Testis (tissue), 5 donors: ENCODE results near the gene SIX6. TPM values are rescaled to one million over a fixed set of nuclear protein-coding genes. Genes with fewer than 3 reads are reported as not detected.
"Not testable (repeated sequence)": the region's sequence is repeated elsewhere in the genome, so short reads cannot be mapped to it uniquely, and the experiment has no call there.

Source experiments
- DNase-seq: peaks from one replicate; pipeline ENCODE4 v3.0.0-alpha.2; 2019
- H3K27ac ChIP-seq, 2 donors: fragments of 200-600 bp; sonication (generic); one replicate each; pipeline ENCODE4 v1.5.1; 2019
- H3K27me3 ChIP-seq: fragments of 200-600 bp; sonication (generic); one replicate; pipeline ENCODE4 v1.5.1; 2019
- H3K36me3 ChIP-seq: fragments of 200-600 bp; sonication (generic); one replicate; pipeline ENCODE4 v1.5.1; 2017; ENCODE audit warnings: low read depth; ENCODE audit errors: missing control alignments
- H3K4me1 ChIP-seq: fragments of 200-600 bp; sonication (generic); one replicate; pipeline ENCODE4 v1.5.1; 2019
- H3K4me3 ChIP-seq, 2 donors: fragments of 200-600 bp; sonication (generic); one replicate each; pipeline ENCODE4 v1.5.1; 2017 to 2019
- H3K9me3 ChIP-seq: fragments of 200-600 bp; sonication (generic); one replicate; pipeline ENCODE4 v1.5.1; 2017
- POLR2A ChIP-seq: fragments of 450-650 bp; IDR thresholded peaks from one replicate; pipeline ENCODE4 v1.6.1; 2017; ENCODE audit warnings: antibody characterized with exemption, mild to moderate bottlenecking, moderate library complexity
- WGBS, 2 donors: methylation state at CpG; one replicate each; pipeline ENCODE4 v1.1.5; 2018; 5-methylcytosine and 5-hydroxymethylcytosine counted together
- intact Hi-C: fragments of 100-400 bp; cut with DNase I; formaldehyde crosslinking; loops from one replicate; pipeline ENCODE4 v1.15.1; 2023; ENCODE audit warnings: low total_unique reads
- long read RNA-seq, 2 donors: transcript quantifications; one replicate each; lab custom pipeline, GENCODE V29; 2026
- polyA plus RNA-seq: library from polyadenylated mRNA; stranded (reverse); fragments of 350-450 nt; fragmentation: Illumina TruSeq; extraction: RNeasy Lipid Tissue Mini Kit (QIAGEN cat#74804); gene quantifications from one replicate; pipeline ENCODE4 v1.2.3, GENCODE V29; 2014; ENCODE audit warnings: low read depth, low replicate concordance; ENCODE audit not compliant: insufficient read depth
- total RNA-seq, 2 donors: library from RNA; depleted of rRNA; stranded (reverse); fragments of >200 nt; gene quantifications; one replicate each; pipeline ENCODE4 v1.2.3, GENCODE V29; 2016
- TF ChIP-seq, protein P1 (sequence below), 3 experiments: fragments of 450-650 bp in 2 of 3; fragments of 200-600 bp in 1 of 3; sonication (generic) in 1 of 3; IDR thresholded peaks; one replicate each; pipeline ENCODE4 v1.5.1; 2016 to 2019; ENCODE audit warnings: antibody characterized with exemption in 3 of 3, mild to moderate bottlenecking in 2 of 3, moderate library complexity in 1 of 3

Gene SIX6
- total RNA-seq (under 1 TPM; 0.31 to 0.39 TPM), polyA plus RNA-seq (0.17 TPM)
- long read RNA-seq, donor 1 = 0 reads
- long read RNA-seq, donor 2 = 0 reads

DNA sequence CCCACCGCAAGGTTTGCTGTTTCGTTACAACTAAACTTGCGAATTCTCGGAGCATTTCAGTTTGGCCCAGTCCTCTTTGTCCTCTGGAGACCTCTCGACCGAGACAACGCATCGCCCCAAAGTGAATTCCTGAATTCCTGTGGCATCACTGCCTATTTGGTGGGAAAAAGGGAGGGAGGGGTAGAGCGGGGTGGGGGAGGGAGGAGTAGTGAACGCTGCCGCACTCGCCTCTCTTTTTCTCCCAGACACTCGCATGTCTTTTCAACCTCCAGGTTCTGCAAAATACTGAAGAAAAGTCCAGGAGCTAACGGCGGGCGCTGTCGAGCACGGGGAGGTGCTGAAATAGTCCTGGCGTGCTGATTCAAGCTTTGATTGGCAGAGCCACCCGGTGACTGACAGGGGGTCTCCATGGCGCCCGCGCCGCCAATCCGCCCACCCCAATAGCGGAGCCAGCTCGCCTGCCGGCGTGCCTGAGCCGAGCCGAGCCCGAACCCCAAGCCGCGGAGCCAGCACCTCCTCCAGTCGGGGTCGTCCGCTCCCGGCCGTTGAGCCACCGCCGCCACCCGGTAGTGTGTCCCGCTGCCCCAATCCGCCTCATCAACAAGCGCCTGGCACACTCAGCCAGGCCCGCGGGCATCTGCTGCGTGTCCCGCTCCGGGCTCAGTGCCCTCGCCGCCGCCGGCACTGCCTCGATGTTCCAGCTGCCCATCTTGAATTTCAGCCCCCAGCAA is at the start of gene SIX6:
Gene SIX6, plus strand, starts transcription at position 440 of the 731 bp plus-strand sequence. Its CDS starts 253 bp downstream, at position 693.
- 2 to 3% methylated on average over 27 to 55 of the region's 55 CpGs for WGBS, 2 donors

DNA sequence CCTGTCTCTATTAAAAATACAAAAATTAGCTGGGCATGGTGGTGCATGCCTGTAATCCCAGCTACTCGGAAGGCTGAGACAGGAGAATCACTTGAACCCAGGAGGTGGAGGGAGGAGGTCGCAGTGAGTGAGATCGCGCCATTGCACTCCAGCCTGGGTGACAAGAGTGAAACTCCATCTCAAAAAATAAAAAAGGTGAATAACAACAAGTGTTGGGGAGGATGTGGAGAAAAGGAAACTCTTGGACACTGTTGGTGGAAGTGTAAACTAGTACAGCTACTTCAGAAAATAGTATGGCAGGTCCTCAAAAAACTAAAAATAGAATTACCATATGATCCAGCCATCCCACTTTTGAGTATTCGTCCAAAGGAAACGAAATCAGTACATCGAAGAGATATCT is 28.7 kb upstream of the SIX6 start:
- DNase-seq, H3K4me3 ChIP-seq, H3K27me3 ChIP-seq, H3K9me3 ChIP-seq, intact Hi-C loops, H3K36me3 ChIP-seq, H3K4me1 ChIP-seq, H3K27ac ChIP-seq: not testable (repeated sequence)
- WGBS, 2 donors = 96 to 98% methylated on average over 7 of the region's 7 CpGs

More for the DNA sequence above, at the start of gene SIX6:
- peak; percentile 38 for DNase-seq
- H3K36me3 ChIP-seq = no peaks in the 10 kb centered on the region
- H3K27me3 ChIP-seq = no peaks in the 10 kb centered on the region
- no peaks in the 10 kb centered on the region for H3K9me3 ChIP-seq
- TF ChIP-seq, protein P1, sequence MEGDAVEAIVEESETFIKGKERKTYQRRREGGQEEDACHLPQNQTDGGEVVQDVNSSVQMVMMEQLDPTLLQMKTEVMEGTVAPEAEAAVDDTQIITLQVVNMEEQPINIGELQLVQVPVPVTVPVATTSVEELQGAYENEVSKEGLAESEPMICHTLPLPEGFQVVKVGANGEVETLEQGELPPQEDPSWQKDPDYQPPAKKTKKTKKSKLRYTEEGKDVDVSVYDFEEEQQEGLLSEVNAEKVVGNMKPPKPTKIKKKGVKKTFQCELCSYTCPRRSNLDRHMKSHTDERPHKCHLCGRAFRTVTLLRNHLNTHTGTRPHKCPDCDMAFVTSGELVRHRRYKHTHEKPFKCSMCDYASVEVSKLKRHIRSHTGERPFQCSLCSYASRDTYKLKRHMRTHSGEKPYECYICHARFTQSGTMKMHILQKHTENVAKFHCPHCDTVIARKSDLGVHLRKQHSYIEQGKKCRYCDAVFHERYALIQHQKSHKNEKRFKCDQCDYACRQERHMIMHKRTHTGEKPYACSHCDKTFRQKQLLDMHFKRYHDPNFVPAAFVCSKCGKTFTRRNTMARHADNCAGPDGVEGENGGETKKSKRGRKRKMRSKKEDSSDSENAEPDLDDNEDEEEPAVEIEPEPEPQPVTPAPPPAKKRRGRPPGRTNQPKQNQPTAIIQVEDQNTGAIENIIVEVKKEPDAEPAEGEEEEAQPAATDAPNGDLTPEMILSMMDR (IDR thresholded peaks at IDR 0.05) = no peak
- intact Hi-C loops = no loop called here
- no peak within 1 kb of the TSS for H3K27ac ChIP-seq
- peaks cover 5% of the 10 kb centered on the region for H3K4me1 ChIP-seq
- peak within 1 kb of the TSS in 1 of 2 donors; percentile 39 for H3K4me3 ChIP-seq

DNA sequence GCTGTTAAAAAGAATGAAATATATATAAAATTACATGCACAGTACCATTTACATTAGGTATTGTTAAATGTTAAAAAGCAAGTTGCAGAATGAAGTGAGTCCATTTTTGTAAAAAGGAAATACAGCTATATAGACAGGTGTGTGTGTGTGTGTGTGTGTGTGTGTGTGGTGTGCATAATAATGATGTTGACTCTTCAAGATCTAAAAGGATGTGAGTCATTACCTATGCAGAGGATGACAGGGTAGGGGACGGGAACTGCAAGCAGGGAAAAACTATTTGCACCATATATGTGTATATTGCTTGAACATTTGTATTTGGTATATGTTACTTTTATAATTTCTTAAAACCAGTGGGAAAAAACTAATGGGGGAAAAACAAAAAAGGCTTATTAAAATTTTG is 26.2 kb upstream of the SIX6 start:
- Histone ChIP-seq H3K9me3 (no peaks in the 10 kb centered on the region), H3K36me3 (no peaks in the 10 kb centered on the region), H3K27me3 (peaks cover 4% of the 10 kb centered on the region), H3K27ac (no peak overlapping the region), H3K4me3 (no peak overlapping the region), H3K4me1 (peaks cover 6% of the 10 kb centered on the region)
- no peak for TF ChIP-seq POLR2A
- no peak for DNase-seq
- intact Hi-C loops = no loop called here
- WGBS, 2 donors = 86 to 87% methylated on average over 1 of the region's 1 CpG

DNA sequence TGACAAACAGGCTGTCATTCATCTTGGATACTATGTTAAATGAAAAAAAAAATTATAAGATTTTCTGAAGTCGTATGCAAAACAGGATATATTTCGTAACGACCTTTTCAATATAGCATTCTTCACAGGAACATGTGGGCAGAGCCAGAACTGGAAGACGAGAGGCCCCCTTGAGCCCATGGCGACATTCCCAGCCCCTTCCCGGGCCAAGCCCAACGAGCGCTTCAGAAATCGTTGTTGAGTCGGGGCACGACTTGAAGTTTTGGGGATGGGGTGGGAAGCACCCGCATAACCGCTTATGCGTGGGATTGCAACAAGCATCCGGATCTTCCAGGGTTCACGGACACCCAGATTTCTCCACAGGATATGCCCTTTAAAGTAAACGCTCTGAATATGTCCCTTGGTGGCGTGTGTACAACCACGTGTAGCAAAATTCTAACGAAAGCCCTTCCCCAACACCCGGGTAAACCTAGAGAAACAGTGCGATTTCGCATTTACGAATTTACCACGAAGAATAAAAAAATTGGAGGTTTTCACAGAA is 23.8 kb upstream of the SIX6 start:
- TF ChIP-seq, protein P1 (IDR thresholded peaks at IDR 0.05) = no peak
- no peak for TF ChIP-seq POLR2A
- peaks cover 6% of the 10 kb centered on the region for H3K4me1 ChIP-seq
- peaks cover 4% of the 10 kb centered on the region for H3K27me3 ChIP-seq
- H3K9me3 ChIP-seq = no peaks in the 10 kb centered on the region
- intact Hi-C loops = no loop called here
- H3K36me3 ChIP-seq = no peaks in the 10 kb centered on the region
- WGBS, 2 donors = 4 to 8% methylated on average over 23 to 25 of the region's 25 CpGs
- peak overlapping the region; percentile 19 to 56 for H3K27ac ChIP-seq
- DNase-seq = peak; percentile 29
- H3K4me3 ChIP-seq = peak overlapping the region; percentile 53 to 58

DNA sequence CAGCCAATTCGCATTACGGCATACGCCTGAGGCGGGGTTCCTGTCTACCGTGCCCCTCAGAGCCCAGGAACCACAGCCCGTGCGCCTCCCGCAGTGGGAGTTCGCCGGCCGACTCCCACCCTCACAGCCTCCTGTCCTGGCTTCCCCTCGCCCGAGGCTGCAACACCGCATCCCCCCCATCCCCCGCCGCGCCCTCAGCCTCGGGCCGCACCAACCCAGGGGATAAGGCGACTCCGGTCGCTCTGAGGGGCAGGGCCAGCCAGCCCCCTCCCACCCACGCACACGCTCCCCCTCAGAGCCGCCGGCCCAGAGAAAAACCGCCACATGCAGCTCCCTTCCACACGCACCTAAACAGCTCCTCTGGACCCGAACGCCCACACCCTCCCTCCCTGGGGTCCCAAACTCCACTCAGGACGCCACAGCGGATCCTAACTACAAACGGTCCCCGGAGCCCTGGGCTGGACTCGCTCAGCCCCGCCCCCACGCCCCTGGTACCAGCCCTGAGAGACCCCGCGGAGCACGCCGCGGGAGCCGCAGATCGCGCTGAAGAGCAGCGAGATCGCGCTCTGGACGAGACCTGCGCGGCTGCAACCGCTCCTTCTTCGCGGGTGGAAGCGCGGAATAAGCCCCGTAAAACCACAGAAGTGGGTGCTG is 23.2 kb upstream of the SIX6 start, which contains the start of gene C14orf39:
Gene C14orf39, minus strand, starts transcription at position 466 of the 654 bp plus-strand sequence. CDS start 985 bp downstream, outside the sequence.
- Histone ChIP-seq H3K36me3 (no peaks in the 10 kb centered on the region), H3K27ac (peak within 1 kb of the TSS; percentile 19 to 56), H3K9me3 (no peaks in the 10 kb centered on the region), H3K4me1 (peaks cover 6% of the 10 kb centered on the region), H3K27me3 (peaks cover 4% of the 10 kb centered on the region), H3K4me3 (peak within 1 kb of the TSS; percentile 53 to 58)
- WGBS, 2 donors = 2 to 4% methylated on average over 48 to 53 of the region's 57 CpGs
- DNase-seq = peak; percentile 78
- no peak for TF ChIP-seq POLR2A
- TF ChIP-seq, protein P1 (IDR thresholded peaks at IDR 0.05) = no peak
- intact Hi-C loops = no loop called here
